Smooth muscle cell of the umbilical artery (primary cell): ENCODE data around the gene CXorf49B. TPM values are rescaled to one million over a fixed set of nuclear protein-coding genes. Genes with fewer than 3 reads are reported as not detected.

Source experiments
- total RNA-seq: library from RNA; depleted of rRNA; stranded (reverse); fragments of >200 nt; gene quantifications from 2 replicates; pipeline ENCODE4 v1.2.3, GENCODE V29; 2014

CXorf49B gene
- total RNA-seq = not detected in 2 replicates

GRCh38 chrX:71763049-71763448, at the start of gene CXorf49B:
TSS of gene CXorf49B (plus strand) at chrX:71763349. CDS start at chrX:71763424, 75 bp downstream.

DNA sequence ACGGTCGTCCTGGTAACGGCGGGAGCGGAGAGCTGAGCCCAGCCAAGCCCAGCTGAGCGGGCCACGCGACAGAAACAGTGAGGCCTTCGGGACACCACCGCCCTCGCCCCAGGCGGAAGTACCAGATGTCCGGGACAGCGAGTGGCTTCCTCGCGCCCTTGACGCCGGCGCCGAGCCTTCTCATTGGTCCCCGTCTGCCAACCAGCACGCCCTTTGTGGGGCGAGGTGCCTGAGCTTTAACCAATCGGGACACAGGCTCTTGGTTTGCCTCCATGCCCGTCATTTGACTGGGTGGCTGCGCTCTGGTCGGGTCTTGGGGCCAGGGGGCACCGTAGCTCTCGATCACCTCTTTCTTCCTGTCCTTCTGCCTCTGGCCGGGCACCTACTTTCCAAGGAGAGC, 45.0 kb upstream of the CXorf49B start, which contains the start of gene CXorf49:
CXorf49 (minus strand) TSS at position 101 of the 400 bp plus-strand sequence. CDS start 134 bp downstream, outside the sequence.

Other genes starting within 250 kb of the CXorf49B start
- gene OGT, start 230.2 kb upstream of the CXorf49B start, total RNA-seq = 82.3 and 95.4 TPM in 2 replicates
- gene GCNA, start 184.9 kb upstream of the CXorf49B start, total RNA-seq = 3.0 and 3.3 TPM in 2 replicates
- gene CXCR3, start 144.8 kb upstream of the CXorf49B start, total RNA-seq = not detected in 2 replicates
- gene CXorf49, start 45.1 kb upstream of the CXorf49B start, total RNA-seq = not detected in 2 replicates
- gene NHSL2, start 147.5 kb downstream of the CXorf49B start, total RNA-seq = 1.5 and 10.1 TPM in 2 replicates